Stimulated activated CD8-positive, alpha-beta memory T cell treated with anti-CD3 and anti-CD28 coated beads, Interleukin-12 subunit alpha, Interleukin-12 subunit beta, amount 100 ng/mL, for 24 hours (primary cell): ENCODE results near the gene PRKG1.
"Not testable (repeated sequence)": the region's sequence is repeated elsewhere in the genome, so short reads cannot be mapped to it uniquely, and the experiment has no call there.

Source experiments
- DNase-seq: peaks from one replicate; pipeline ENCODE4 v3.0.0-alpha.2; 2020; ENCODE audit errors: extremely low read depth

Gene PRKG1

DNA sequence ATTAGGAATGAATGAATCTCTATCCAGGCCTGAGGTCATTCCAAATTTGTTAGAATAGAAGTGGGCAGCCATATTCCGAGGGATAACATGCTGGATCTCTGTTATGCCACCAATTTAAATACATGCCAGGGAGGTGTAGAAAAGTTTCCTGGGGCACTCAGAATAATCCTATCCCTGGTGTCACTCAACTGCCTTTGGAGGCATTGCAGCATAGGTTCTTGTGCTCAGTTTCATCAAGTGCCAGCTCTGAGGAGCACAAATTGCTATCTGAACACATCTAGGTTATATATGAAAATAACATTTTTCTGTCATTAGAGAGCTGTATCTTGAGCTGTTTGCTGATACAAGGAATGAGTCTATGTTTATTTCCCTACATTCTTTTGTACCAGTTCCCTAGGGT lies 427.8 kb downstream of the PRKG1 start:
- no peak for DNase-seq

DNA sequence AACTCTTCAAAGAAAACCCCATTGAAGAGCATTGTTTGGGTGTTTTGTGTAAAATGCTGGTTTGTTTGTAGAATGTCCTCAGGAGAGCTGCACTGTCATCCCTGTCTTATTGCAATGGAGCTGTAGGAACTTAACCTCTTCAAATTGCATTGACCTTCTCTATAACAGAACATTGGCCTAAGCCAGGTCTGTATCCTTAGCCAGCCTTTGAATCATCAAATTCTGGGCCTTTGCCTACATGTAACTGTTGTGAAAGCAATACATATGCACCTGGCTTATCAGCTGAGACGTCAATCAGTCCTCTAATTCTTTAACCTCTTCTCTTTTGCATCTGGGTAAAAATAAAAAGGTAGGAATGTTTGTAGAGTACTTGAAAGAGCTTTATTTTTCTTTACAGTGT lies 429.1 kb downstream of the PRKG1 start:
- DNase-seq, result no peak

- no peak for DNase-seq
Observed at GRCh38 chr10:51507476-51507875, 433.2 kb downstream of the PRKG1 start.

DNA sequence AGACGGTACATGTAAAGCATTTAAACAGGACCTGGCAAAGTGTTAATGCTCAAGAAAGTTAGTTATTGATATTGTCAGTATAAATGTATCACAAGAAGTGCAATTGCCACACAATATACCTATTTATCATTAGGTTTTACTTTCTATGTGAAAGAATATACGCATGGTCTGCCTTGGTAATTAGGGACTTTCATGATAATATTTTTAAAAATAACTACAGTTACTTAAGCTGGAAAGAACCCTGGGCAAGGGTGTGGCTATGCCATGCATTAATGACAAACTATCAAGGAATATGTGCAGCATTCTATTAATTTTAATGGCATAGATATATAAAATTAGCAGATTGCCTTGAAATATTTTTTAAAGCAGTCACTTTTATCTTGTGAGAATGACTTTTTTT lies 433.9 kb downstream of the PRKG1 start:
- DNase-seq, result no peak

- no peak for DNase-seq
Observed at GRCh38 chr10:51510231-51510630, 435.9 kb downstream of the PRKG1 start.

GRCh38 chr10:51521605-51522004 lies 447.3 kb downstream of the PRKG1 start:
- no peak for DNase-seq

DNA sequence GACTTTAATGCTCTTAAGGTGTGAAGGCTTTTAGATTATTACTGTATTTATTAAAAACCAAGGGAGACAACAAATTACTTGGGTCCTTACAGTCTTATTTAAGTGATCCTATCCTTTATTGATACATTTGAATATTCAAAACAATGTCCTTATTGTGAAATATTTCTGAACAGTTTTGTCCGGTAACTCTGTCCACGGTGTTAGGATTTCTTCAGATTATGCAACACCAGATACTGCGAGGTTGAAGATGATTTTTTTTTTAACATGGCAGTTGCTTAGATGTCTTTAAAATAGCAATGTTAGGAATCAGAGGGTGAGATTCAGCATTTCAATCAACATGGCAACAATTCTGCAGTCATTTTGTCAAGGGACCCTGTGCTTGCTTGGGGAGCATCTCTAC lies 448.6 kb downstream of the PRKG1 start:
- no peak for DNase-seq

- DNase-seq, result no peak
Observed at GRCh38 chr10:51523440-51523839, 449.2 kb downstream of the PRKG1 start.

DNA sequence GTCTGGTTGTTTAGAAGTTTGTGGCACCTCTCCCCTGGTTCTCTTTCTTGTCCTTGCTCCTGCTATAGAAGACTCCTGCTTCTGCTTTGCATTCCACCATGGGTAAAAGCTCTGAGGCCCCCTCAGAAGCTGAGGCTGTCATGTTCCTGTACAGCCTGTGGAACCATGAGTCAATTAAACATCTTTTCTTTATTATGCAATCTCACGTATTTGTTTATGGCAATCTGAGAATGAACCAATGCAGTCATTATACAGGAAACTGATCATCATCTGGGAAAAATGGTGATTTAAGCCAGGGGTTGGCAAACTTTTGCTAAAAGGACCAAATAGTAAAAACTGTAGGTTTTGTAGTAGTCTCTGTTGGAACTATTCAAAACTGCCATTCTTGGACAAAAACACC lies 449.8 kb downstream of the PRKG1 start:
- DNase-seq, result no peak

GRCh38 chr10:51527522-51528219 lies 453.4 kb downstream of the PRKG1 start:
- DNase-seq, result no peak

- no peak for DNase-seq
Observed at GRCh38 chr10:51528527-51528926, 454.2 kb downstream of the PRKG1 start.

GRCh38 chr10:51530541-51530940 lies 456.3 kb downstream of the PRKG1 start:
- no peak for DNase-seq

- no peak for DNase-seq
Observed at GRCh38 chr10:51532044-51532443, 457.8 kb downstream of the PRKG1 start.

DNA sequence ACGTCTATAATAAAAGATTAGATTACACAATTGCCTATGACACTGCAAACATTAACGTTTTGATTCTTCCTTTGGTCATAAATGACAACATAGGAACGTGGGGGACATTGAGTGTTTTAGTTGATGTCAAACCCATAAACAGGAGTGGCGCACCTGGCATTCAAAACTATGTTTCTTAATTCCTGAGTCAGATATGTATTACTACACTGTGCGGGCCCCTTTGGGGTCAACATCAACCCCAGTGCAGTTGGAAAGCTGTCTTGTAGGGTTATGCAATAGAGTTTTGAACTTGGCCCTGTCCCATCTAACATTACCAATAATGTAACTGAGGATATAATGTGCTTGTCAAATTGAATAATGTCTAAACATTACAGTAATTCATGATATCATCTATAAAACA lies 468.6 kb downstream of the PRKG1 start:
- no peak for DNase-seq

DNA sequence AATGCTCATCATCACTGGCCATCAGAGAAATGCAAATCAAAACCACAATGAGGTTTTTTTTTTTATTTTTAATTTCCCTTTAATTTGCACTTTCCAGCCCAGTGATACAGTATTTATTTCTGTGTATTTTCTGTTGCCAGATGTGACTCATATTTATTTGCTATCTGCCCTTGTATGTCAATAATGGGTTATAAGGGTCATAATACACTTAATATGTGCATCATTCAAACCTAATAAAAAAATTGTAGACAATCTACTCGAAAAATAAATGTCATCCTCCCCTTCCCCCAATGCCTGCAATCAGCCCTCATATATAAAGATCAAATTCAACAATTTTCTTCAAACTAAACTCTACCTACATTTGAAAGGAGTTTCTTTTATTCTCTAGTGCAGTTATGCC lies 470.6 kb downstream of the PRKG1 start:
- DNase-seq, result no peak

- no peak for DNase-seq
Observed at GRCh38 chr10:51547941-51548340, 473.7 kb downstream of the PRKG1 start.

GRCh38 chr10:51552879-51553278 lies 478.6 kb downstream of the PRKG1 start:
- no peak for DNase-seq

- DNase-seq, result no peak
Observed at GRCh38 chr10:51564896-51565510, 490.7 kb downstream of the PRKG1 start.

DNA sequence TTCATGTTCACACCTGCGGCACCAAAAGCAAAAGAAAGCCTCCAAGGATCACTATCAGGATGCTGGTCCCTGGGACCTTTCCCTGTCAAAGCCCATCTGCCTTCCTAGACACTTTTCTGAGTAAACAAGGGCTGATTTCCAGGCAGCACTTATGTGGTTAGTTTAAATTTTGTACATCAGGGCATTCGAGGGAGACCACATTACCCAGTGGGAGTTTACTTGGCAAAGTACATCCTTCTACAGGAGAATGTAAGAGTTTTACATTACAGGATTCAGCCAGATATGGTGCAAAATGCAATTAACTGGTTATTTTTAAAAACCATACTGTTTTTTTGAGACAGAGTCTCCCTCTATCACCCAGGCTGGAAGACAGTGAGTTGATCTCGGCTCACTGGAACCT lies 493.0 kb downstream of the PRKG1 start:
- DNase-seq, result no peak

GRCh38 chr10:51569467-51569866 lies 495.2 kb downstream of the PRKG1 start:
- no peak for DNase-seq

- no peak for DNase-seq
Observed at GRCh38 chr10:51574248-51575048, 500.2 kb downstream of the PRKG1 start.

- DNase-seq, result not testable (repeated sequence)
Observed at GRCh38 chr10:51581196-51581595, 506.9 kb downstream of the PRKG1 start.

DNA sequence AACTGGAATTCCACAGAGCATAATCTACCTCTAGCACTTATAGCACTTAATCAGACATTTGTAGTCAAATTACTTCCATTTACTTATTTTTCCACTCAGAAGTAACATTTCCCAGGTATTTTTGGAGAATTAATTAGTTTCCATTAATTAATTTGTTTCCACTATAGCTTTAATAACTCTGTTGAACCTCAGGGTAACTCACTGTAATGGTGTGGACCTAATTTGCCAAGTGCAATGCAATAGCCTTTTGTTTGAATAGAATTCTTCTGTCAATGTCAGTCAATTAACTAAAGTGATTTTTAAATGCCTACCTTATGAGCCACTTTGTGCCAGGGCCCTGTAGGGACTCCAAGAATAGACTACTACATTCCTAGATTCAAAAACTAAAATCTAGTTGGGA lies 509.7 kb downstream of the PRKG1 start:
- DNase-seq, result no peak
